AG09309 (cell line): ENCODE data around the gene EPB41L4A.

Source experiments
- DNase-seq: peaks from one replicate; pipeline ENCODE4 v3.0.0-alpha.2; 2010; ENCODE audit warnings: low read depth
- H3K4me3 ChIP-seq: 2 replicates; pipeline ENCODE4 v1.5.1; 2011; ENCODE audit warnings: mild to moderate bottlenecking, low read depth, low read length, moderate library complexity; ENCODE audit not compliant: control insufficient read depth
- CTCF ChIP-seq: IDR thresholded peaks from 2 replicates; pipeline ENCODE4 v1.5.1; 2011; ENCODE audit warnings: mild to moderate bottlenecking, low read depth, low read length, inconsistent platforms; ENCODE audit not compliant: insufficient read depth, control insufficient read depth; ENCODE audit errors: missing control alignments

EPB41L4A gene

GRCh38 chr5:112121258-112121657, 297.8 kb downstream of the EPB41L4A start:
- no peak overlapping the region for H3K4me3 ChIP-seq
- no peak for DNase-seq
- TF ChIP-seq CTCF: no peak

- H3K4me3 ChIP-seq: no peak overlapping the region
- DNase-seq: no peak
- TF ChIP-seq CTCF: no peak
Measured at GRCh38 chr5:112119969-112120368, 299.1 kb downstream of the EPB41L4A start.

DNA sequence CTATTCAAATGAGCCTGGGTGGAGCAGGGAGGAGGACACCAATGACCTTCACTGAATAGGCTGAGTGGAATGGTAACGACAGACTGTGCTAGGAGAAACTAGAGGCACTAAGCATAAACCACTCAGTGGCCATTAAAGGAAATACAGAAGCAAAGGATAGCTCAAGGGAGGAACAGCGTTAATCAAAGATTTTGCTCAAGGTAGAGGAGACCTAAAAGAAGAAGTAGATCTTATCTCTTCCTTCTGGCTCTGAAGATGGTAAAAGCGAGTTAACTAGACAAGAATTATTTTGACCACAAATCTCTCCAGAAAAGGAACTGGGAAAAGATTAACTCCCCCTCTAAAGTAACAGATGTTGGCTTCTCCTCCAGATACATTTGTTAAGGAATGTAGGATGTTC, 299.6 kb downstream of the EPB41L4A start:
- no peak for TF ChIP-seq CTCF
- no peak overlapping the region for H3K4me3 ChIP-seq
- DNase-seq: no peak

DNA sequence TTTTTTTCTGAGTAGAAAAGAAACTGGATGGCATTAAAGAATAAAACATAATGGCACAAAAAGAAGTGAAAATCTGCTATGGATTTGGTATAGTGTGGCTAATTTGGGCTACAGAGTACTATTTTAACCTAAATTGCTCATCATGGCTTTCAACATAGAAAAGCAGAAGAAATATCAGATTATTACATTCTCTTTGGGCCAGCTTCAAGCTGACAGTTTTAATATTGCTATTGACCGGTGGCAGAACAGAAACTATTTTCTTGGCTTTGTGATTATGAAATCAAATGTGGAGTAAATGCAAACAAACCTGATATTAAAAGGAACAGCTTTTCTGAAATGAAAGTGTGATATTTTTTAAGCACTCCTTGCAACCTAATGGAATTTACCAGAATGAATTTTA, 301.5 kb downstream of the EPB41L4A start:
- no peak for DNase-seq
- no peak for TF ChIP-seq CTCF
- H3K4me3 ChIP-seq: no peak overlapping the region

DNA sequence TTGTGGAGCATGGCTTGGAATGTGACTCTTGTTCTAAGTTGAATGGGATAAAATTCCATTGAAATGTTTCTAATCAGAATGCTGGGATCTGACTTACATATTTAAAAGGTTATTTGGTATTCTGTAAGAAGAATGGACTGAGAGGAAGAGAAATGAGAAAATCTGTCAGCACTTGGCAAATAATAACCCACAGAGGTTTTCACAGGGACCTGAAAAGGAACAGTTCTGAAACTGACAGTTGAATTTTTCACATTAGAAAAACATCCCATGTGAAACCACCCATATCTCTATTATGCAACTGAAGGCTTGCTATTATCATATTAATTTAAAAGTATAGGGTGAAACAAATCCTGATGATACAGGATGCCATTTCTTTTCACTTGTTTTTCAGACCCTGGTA, 302.7 kb downstream of the EPB41L4A start:
- TF ChIP-seq CTCF: no peak
- H3K4me3 ChIP-seq: no peak overlapping the region
- DNase-seq: no peak

DNA sequence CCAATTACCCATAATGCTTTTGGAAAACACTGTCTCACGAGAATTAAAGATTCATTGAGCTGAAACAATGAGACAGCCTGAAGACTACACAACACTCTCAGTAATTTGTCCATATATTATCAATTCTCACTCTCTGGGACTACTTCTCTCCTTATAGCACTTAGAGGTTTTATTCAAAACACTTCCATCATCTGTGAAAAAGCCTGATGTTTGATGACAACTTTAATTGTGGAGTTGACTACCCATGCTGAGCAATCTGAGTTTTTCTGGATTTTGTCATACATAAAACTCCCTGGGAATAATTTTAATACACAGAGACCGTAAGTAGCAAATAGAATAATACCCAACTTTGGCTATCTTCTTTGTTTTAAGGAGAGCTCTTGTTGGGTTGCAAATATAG, 305.5 kb downstream of the EPB41L4A start:
- no peak overlapping the region for H3K4me3 ChIP-seq
- TF ChIP-seq CTCF: no peak
- no peak for DNase-seq
